IPS-18c (cell line): Measurements from ENCODE around the gene SLCO1A2.

Experiments used
- H3K4me3 ChIP-seq: 2 replicates; pipeline ENCODE4 v1.7.0; 2013; ENCODE audit warnings: low read depth, mild to moderate bottlenecking, low read length, moderate library complexity; ENCODE audit not compliant: insufficient read depth
- H3K9me3 ChIP-seq: one replicate; pipeline ENCODE4 v1.6.1; 2013; ENCODE audit warnings: mild to moderate bottlenecking, low read length, moderate library complexity; ENCODE audit not compliant: control insufficient read depth, insufficient read depth

The SLCO1A2 gene

DNA sequence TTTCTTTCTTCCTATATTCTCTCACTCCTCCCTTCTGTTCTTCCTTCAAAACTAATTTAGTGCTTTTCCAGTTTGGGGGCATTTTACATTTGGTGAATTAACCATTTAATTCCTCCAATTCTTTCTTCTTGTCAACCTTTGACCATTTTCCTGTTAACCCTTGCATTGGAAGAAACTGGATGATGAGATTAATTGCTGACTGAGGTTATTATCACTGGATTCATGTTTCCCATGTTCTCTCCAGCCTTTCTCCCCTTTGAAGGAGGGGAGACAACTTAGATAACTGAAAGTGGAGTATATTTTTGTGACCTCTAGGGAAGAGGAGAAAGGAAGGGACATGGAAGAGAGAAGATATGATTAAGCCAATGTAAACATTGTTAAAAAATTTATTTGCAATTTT is 70.5 kb downstream of the SLCO1A2 start:
- H3K4me3 ChIP-seq: no peak overlapping the region
- H3K9me3 ChIP-seq: no peaks in the 10 kb centered on the region

DNA sequence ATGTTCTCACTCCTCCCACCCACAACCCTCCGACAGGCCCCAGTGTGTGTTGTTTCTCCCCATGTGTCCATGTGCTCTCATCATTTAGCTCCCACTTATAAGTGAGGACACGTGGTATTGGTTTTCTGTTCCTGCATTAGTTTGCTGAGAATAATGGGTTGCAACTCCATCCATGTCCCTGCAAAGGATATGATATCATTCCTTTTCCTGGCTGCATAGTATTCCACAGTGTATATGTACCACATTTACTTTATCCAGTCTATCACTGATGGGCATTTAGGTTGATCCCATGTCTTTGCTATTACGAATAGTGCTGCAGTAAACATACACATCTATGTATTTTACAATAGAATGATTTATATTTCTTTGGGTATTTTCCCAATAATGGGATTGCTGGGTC is 77.5 kb downstream of the SLCO1A2 start:
- no peak overlapping the region for H3K4me3 ChIP-seq
- no peaks in the 10 kb centered on the region for H3K9me3 ChIP-seq

DNA sequence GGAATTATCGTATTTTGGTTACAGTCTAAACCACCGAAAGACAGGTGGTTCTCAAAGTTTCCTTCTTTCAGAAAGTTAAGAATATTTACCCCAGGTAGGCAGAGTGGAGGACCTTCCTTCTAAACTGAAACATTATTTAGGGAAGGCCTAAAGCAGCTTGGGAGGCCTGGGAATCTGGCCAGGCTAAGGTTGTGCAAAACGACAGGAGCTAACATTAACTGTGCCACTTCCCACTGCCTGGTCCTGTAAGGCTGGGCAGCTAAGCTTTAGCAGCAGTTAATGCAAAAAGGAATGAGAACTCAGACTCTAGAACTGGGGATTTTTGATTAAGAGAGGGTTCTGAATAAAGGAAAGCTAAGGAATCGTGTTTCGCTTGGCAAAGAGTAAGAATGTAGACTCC is 82.6 kb downstream of the SLCO1A2 start:
- H3K4me3 ChIP-seq: no peak overlapping the region
- no peaks in the 10 kb centered on the region for H3K9me3 ChIP-seq

DNA sequence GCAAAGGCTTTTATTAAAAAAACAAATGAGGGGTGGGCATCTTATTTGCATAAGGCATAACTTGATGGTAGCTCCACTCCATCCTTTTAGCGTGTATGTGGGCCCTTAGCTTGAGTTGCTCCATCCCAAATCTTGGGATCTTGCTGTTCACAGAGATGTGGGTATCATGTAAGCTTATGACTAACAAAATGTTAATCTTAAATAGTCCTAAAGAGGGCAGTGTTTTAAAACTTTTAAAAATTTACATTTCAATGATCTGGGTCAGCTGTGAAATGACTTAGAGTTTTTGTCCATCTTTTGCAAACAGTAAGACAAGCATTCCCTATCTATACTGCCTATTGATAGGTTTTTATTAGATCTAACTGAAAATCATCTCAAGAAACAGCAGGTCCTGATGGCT is 86.0 kb downstream of the SLCO1A2 start:
- Histone ChIP-seq H3K4me3 (no peak overlapping the region), H3K9me3 (no peaks in the 10 kb centered on the region)

DNA sequence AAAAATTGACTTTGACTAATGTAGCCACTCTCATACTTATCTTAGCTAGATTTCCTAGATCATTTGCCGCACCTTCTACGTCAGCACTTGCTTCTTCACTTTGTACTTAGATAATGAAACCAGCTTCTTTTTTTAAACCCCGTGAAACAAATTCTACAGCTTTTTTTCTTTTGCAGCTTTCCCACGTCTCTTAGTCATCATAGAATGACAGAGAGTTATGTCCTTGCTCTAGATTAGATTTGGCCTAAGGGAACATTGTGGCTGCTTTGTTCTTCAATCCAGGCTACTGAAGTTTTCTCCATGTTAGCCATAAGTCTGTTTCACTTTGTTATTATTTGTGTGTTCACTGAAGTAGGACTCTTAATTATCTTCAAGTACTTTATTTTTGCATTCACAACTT is 94.9 kb downstream of the SLCO1A2 start:
- H3K4me3 ChIP-seq: no peak overlapping the region
- no peaks in the 10 kb centered on the region for H3K9me3 ChIP-seq

DNA sequence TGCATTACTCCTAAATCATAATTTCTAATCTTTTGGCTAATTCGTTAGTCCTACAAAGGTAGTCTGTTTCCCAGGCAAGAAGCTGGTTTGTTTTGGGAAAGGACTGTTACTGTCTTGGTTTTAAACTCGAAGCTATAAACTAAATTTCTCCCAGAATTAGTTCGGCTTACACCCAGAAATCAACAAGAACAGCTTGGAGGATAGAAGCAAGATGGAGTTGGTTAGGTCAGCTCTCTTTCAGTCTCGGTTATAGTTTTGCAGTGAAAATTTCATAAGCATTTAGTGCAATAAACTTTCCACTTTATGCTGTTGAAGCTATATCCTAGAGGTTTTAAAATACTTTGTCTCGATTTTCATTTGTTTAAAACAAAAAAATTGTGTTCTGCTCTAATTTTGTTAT is 100.3 kb downstream of the SLCO1A2 start:
- no peak overlapping the region for H3K4me3 ChIP-seq
- H3K9me3 ChIP-seq: no peaks in the 10 kb centered on the region

DNA sequence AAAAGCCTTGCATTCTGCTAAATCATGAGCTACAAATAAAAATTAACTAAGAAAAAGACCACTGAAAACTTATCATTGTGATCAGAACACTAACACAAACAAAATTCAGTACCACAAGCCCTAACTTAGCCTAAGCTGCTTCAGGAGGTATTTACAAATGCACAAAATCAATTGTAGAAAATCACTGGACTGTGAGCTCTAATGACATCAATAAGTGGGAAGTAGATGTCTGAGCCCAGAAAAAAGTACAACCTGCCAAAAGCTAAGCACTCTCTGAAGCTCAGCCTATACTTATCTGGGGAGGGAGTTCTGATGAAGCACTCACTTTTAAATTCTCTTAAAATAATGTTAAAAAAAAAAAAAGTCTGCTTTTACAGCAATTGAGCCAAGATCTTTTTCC is 110.8 kb downstream of the SLCO1A2 start:
- Histone ChIP-seq H3K4me3 (no peak overlapping the region), H3K9me3 (no peaks in the 10 kb centered on the region)

DNA sequence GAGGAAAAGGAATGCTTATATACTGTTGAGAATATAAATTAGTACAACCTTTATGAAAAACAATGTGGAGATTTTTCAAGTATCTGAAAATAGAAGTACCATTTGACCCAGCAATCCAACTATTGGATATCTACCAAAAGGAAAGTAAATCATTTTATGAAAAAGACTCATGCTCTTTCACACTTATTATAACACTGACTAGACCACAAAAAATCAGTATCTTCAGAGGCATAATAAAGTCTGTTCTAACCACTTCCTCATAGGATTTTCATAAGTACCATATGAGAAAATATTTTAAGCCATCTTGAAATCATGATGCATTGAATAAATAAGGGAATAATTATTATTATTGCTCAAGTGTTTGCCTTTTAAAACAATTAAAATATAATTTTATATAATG is 112.9 kb downstream of the SLCO1A2 start:
- Histone ChIP-seq H3K9me3 (no peaks in the 10 kb centered on the region), H3K4me3 (no peak overlapping the region)

DNA sequence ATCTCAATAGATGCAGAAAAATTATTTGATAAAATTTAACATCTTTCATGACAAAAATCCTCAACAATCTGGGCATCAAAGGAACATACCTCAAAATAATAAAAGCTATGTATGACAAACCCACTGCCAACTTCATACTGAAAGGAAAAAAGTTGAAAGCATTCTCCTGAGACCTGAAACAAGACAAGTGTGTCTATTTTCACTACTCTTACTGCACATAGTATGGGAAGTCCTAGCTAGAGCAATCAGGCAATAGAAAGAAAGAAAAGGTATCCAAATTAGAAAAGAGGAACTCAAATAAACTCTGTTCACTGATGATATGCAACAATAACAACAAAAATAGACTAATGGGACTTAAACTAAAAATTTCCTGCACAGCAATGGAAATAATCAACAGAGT is 113.6 kb downstream of the SLCO1A2 start:
- Histone ChIP-seq H3K4me3 (no peak overlapping the region), H3K9me3 (no peaks in the 10 kb centered on the region)

DNA sequence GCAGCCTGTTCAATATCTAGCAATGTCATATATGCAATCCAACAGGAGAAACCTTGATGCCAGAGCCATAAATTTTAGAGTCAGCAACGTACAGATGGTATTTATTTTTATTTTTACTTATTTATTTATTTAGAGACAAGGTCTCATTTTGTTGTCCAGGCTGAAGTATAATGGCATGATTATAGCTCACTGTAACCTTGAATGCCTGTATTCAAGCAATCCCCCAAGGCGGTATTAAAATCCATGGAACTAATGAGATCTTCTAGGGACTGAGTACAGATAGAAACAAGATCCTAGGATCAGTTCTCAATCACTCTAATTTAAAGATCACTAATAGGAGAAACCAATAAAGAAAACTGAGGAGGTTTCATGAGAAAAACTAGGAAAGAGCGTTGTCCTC is 114.5 kb downstream of the SLCO1A2 start:
- H3K9me3 ChIP-seq: no peaks in the 10 kb centered on the region
- H3K4me3 ChIP-seq: no peak overlapping the region

DNA sequence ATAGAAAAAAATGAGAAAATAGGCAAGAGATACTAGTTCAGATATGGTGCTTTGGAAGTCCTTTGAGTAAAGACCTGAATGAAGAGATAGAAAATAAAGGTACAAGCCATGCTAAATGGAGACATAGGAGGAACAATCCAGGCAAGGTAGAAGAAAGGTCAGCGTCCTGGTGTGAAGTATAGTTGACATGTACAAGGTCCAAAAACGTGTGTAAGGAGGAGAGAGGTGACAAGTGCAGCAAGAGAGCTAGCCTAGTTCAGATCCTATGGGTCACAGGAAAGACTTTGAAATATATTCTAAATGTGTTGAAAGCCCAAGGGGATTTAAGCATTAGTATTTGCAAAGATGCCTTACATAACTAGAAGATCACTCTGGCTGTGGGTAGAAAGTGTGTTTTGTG is 115.5 kb downstream of the SLCO1A2 start:
- Histone ChIP-seq H3K9me3 (no peaks in the 10 kb centered on the region), H3K4me3 (no peak overlapping the region)
